ENCODE measurements around the gene ANAPC2. TPM values are rescaled to one million over a fixed set of nuclear protein-coding genes. Genes with fewer than 3 reads are reported as not detected.

Gene ANAPC2
- total RNA-seq, 1 donor from 2014 or later: 65.0 TPM

- H3K9me3 Mint-ChIP-seq: no peaks in the 10 kb centered on the region
- no peaks in the 10 kb centered on the region for H3K36me3 Mint-ChIP-seq
- peaks cover 5% of the 10 kb centered on the region for H3K27me3 Mint-ChIP-seq
- no peak for DNase-seq (ENCODE audit: extremely low spot score, unreplicated experiment)
- H3K4me3 Mint-ChIP-seq: no peak overlapping the region
- no peak overlapping the region for H3K27ac Mint-ChIP-seq
- H3K4me1 Mint-ChIP-seq (ENCODE audit: unreplicated experiment): no peaks in the 10 kb centered on the region
- TF ChIP-seq CTCF (conservative IDR thresholded peaks at IDR 0.05): no peak
Measured at GRCh38 chr9:137180491-137180890, 7.9 kb downstream of the ANAPC2 start.

- Mint-ChIP-seq H3K36me3 (no peaks in the 10 kb centered on the region), H3K9me3 (no peaks in the 10 kb centered on the region), H3K27ac (no peak overlapping the region), H3K4me1 (ENCODE audit: unreplicated experiment) (no peaks in the 10 kb centered on the region), H3K27me3 (peaks cover 5% of the 10 kb centered on the region), H3K4me3 (no peak overlapping the region)
- no peak for TF ChIP-seq CTCF (conservative IDR thresholded peaks at IDR 0.05)
- no peak for DNase-seq (ENCODE audit: extremely low spot score, unreplicated experiment)
Measured at GRCh38 chr9:137179761-137180160, 8.6 kb downstream of the ANAPC2 start.

GRCh38 chr9:137178939-137179630, 9.3 kb downstream of the ANAPC2 start:
- peaks cover 5% of the 10 kb centered on the region for H3K27me3 Mint-ChIP-seq
- H3K36me3 Mint-ChIP-seq: no peaks in the 10 kb centered on the region
- H3K4me1 Mint-ChIP-seq (ENCODE audit: unreplicated experiment): no peaks in the 10 kb centered on the region
- H3K27ac Mint-ChIP-seq: no peak overlapping the region
- H3K9me3 Mint-ChIP-seq: no peaks in the 10 kb centered on the region
- no peak for DNase-seq (ENCODE audit: extremely low spot score, unreplicated experiment)
- H3K4me3 Mint-ChIP-seq: no peak overlapping the region
- TF ChIP-seq CTCF (conservative IDR thresholded peaks at IDR 0.05): no peak

GRCh38 chr9:137178201-137178938, 10.0 kb downstream of the ANAPC2 start:
- H3K27ac Mint-ChIP-seq: no peak overlapping the region
- no peaks in the 10 kb centered on the region for H3K9me3 Mint-ChIP-seq
- H3K4me1 Mint-ChIP-seq (ENCODE audit: unreplicated experiment): no peaks in the 10 kb centered on the region
- no peak for TF ChIP-seq CTCF (conservative IDR thresholded peaks at IDR 0.05)
- H3K4me3 Mint-ChIP-seq: no peak overlapping the region
- H3K27me3 Mint-ChIP-seq: peaks cover 8% of the 10 kb centered on the region
- DNase-seq (ENCODE audit: extremely low spot score, unreplicated experiment): no peak
- H3K36me3 Mint-ChIP-seq: no peaks in the 10 kb centered on the region

- Mint-ChIP-seq H3K27me3 (peaks cover 14% of the 10 kb centered on the region), H3K9me3 (no peaks in the 10 kb centered on the region), H3K4me3 (no peak overlapping the region), H3K4me1 (ENCODE audit: unreplicated experiment) (no peaks in the 10 kb centered on the region), H3K36me3 (no peaks in the 10 kb centered on the region), H3K27ac (no peak overlapping the region)
- no peak for DNase-seq (ENCODE audit: extremely low spot score, unreplicated experiment)
- TF ChIP-seq CTCF (conservative IDR thresholded peaks at IDR 0.05): peak; percentile 69
Measured at GRCh38 chr9:137176302-137177182, 11.8 kb downstream of the ANAPC2 start.

All from type B pancreatic cell (in vitro differentiated cells).